Stimulated activated CD4-positive, alpha-beta T cell treated with anti-CD3 and anti-CD28 coated beads, Interleukin-12 subunit alpha, Interleukin-12 subunit beta, amount 100 ng/mL, for 24 hours (primary cell): ENCODE data around the gene SLITRK5.

ENCODE experiments used
- DNase-seq, 2 experiments: peaks; one replicate each; pipeline ENCODE4 v3.0.0-alpha.2; 2020; ENCODE audit warnings: low read depth in 2 of 2

SLITRK5 gene

GRCh38 chr13:87709947-87710346 is 38.8 kb downstream of the SLITRK5 start:
- DNase-seq = no peak

- no peak for DNase-seq
Measured at GRCh38 chr13:87712012-87712411, 40.8 kb downstream of the SLITRK5 start.
